ENCODE results near the gene PCBP3. TPM values are rescaled to one million over a fixed set of nuclear protein-coding genes. Genes with fewer than 3 reads are reported as not detected.
A peak's percentile ranks its signal among the peaks of the same experiment; 100 is the strongest.

The PCBP3 gene
- total and polyA plus RNA-seq, 2 of the 13 experiments (the other 11 are each of a cell fraction or from before 2014, with no cell fraction given) = not detected

DNA sequence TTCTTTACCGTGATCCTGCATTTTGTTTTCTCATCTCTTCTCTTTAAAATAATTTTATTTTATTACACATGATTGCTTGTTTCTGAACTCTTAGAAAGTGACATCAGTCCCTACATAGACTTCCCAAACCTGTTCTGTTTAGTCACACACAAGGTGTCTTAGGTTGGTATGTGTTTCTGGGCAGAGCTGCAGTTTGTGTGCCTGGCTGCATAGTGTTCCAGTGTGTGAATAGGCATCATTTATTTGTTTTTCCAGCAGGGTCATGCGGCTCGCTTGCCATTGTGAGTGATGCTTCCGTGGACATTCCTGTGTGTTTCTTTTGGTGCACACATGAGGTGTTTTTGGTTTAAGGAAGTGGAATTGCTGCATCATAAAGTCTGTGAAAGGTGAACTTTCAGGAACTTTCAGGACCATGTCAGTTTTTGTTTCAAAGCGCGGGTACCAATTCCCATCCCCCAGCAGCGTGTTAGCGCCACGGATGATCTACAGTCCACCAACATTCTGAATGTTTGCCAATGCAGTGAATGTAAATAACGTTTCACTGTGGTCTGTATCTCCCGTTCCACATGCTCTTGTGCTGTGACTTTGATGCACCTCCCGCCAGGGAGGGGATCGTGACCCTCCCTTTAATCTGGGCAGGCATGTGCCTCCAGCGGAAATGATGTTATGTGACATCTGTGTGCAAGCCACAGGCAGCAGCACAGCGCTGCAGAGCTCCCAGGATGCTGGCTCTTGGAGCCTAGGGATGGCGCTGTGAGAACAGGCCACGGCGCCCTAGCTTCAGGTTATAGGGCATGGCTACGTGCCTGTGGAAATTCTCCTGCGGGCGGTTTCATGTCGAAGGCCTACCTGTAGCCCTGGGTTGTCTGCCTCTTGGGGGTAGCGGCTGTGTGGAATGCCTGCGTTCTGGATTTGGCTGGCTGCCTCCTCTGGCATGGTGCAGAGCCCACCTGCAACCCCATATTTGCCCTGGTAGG lies 193.5 kb downstream of the PCBP3 start:
- CTCF ChIA-PET (ENCODE audit: low intra/inter-chr PET ratio, low total read pairs) = no interaction called here
- TF ChIP-seq BHLHE40 (IDR thresholded peaks at IDR 0.05; ENCODE audit: low read length) (0 out of 2 replicates have a peak, but pooled peaks have one; percentile 36), ZNF619 (CRISPR knock-in tag; IDR thresholded peaks at IDR 0.05) (no peak), ZBTB3 (CRISPR knock-in tag; IDR thresholded peaks at IDR 0.05; ENCODE audit: borderline replicate concordance, low read depth) (peak; percentile 94; the same call in 1 of the 2 replicates)
- 36% methylated on average over 12 of the region's 24 CpGs for WGBS (ENCODE audit: low lambda C conversion rate)
- Histone ChIP-seq H3K36me3 (replicated peaks in 1 of 2; ENCODE audit: control insufficient read depth in 1 of 2, insufficient read depth in 2 of 2, low read length in 2 of 2) (no peaks in the 10 kb centered on the region), H3K9me3 (ENCODE audit: low read length) (peaks cover 16% of the 10 kb centered on the region), H4K20me1 (ENCODE audit: insufficient read depth, low read length) (no peaks in the 10 kb centered on the region), H3K9ac (ENCODE audit: insufficient read depth, low read depth, low read length) (no peak overlapping the region), H3K27ac (ENCODE audit: extremely low read length, insufficient read depth, low read length) (no peak overlapping the region), H3K79me2 (ENCODE audit: insufficient read depth, low read length) (no peaks in the 10 kb centered on the region), H3K4me1 (ENCODE audit: insufficient read depth, low read length) (no peaks in the 10 kb centered on the region), H3K27me3 (ENCODE audit: control insufficient read depth in 1 of 2, insufficient read depth in 2 of 2, low read length in 2 of 2) (peaks cover 1 to 4% of the 10 kb centered on the region in 2 experiments; a peak in 2 of 5 replicates), H2AFZ (ENCODE audit: low read length) (no peak overlapping the region), H3K4me3 (replicated peaks in 1 of 3; ENCODE audit: insufficient read depth in 1 of 3, low read depth in 2 of 3, low read length in 3 of 3) (no peak overlapping the region), H3K4me2 (ENCODE audit: low read depth, low read length) (no peak overlapping the region)
- no peak for ATAC-seq
- POLR2A ChIA-PET = no interaction called here
- BruUV-seq (replicated peaks) = no TSS peak
- no peak for FAIRE-seq
- intact Hi-C loops (cut with micrococcal nuclease; ENCODE audit: unreplicated experiment) = no loop called here
- no peak for DNase-seq (ENCODE audit: low spot score)
- in situ Hi-C loops (cut with HindIII; ENCODE audit: extremely low pct_ligation_motif_present, low pct_unique_long_range_greater_than_20kb) = no loop called here

DNA sequence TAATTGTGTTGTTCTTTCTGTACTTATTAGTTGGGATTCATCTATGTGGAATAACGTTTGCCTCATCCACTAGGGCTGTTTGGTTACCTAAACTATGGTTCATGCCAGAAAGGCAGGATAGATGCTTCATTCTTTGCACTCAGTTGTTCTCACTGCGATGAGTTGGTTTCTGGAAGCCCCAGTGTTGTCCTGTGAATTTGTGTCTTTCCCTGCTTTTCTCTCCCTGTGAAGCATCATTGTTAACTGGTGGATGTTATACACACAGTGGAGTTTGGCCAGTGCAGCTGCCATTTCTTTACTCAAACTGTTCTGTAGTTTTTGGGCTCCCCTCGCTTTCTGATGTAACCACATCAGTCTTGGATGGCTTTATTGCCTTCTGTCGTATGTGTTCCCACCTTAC lies 194.4 kb downstream of the PCBP3 start:
- peaks cover 1 to 9% of the 10 kb centered on the region in 2 experiments; a peak in 2 of 5 replicates for H3K27me3 ChIP-seq (ENCODE audit: control insufficient read depth in 1 of 2, insufficient read depth in 2 of 2, low read length in 2 of 2)
- FAIRE-seq (no peak), DNase-seq (ENCODE audit: low spot score) (no peak), ATAC-seq (no peak)
- no peak overlapping the region for H3K4me3 ChIP-seq (replicated peaks in 1 of 3; ENCODE audit: insufficient read depth in 1 of 3, low read depth in 2 of 3, low read length in 3 of 3)
- H2AFZ ChIP-seq (ENCODE audit: low read length) = no peak overlapping the region
- no peaks in the 10 kb centered on the region for H3K79me2 ChIP-seq (ENCODE audit: insufficient read depth, low read length)
- peaks cover 18% of the 10 kb centered on the region for H3K9me3 ChIP-seq (ENCODE audit: low read length)
- intact Hi-C loops (cut with micrococcal nuclease; ENCODE audit: unreplicated experiment) (no loop called here), in situ Hi-C loops (cut with HindIII; ENCODE audit: extremely low pct_ligation_motif_present, low pct_unique_long_range_greater_than_20kb) (no loop called here)
- no peaks in the 10 kb centered on the region for H4K20me1 ChIP-seq (ENCODE audit: insufficient read depth, low read length)
- 36% methylated on average over 4 of the region's 4 CpGs for WGBS (ENCODE audit: low lambda C conversion rate)
- H3K9ac ChIP-seq (ENCODE audit: insufficient read depth, low read depth, low read length) = no peak overlapping the region
- H3K4me2 ChIP-seq (ENCODE audit: low read depth, low read length) = no peak overlapping the region
- BruUV-seq (replicated peaks) = no TSS peak
- H3K4me1 ChIP-seq (ENCODE audit: insufficient read depth, low read length) = no peaks in the 10 kb centered on the region
- POLR2A ChIA-PET = no interaction called here
- H3K27ac ChIP-seq (ENCODE audit: extremely low read length, insufficient read depth, low read length) = no peak overlapping the region
- no peaks in the 10 kb centered on the region for H3K36me3 ChIP-seq (replicated peaks in 1 of 2; ENCODE audit: control insufficient read depth in 1 of 2, insufficient read depth in 2 of 2, low read length in 2 of 2)
- CTCF ChIA-PET (ENCODE audit: low intra/inter-chr PET ratio, low total read pairs) = no interaction called here
- TF ChIP-seq ZNF326 (CRISPR knock-in tag; IDR thresholded peaks at IDR 0.05; ENCODE audit: borderline replicate concordance) (no peak), ZZZ3 (CRISPR knock-in tag; IDR thresholded peaks at IDR 0.05; ENCODE audit: borderline replicate concordance) (no peak), ZNF17 (CRISPR knock-in tag; IDR thresholded peaks at IDR 0.05) (no peak), TBX3 (IDR thresholded peaks at IDR 0.05; ENCODE audit: borderline replicate concordance) (no peak), ZFY (CRISPR knock-in tag; IDR thresholded peaks at IDR 0.05) (no peak), KDM6A (CRISPR knock-in tag; IDR thresholded peaks at IDR 0.05; ENCODE audit: low read depth) (no peak), AGO2 (optimal IDR thresholded peaks at IDR 0.05; ENCODE audit: low read depth, low read length) (no peak), SMAD9 (CRISPR knock-in tag; IDR thresholded peaks at IDR 0.05) (no peak)
- TF ChIP-seq, protein P1, sequence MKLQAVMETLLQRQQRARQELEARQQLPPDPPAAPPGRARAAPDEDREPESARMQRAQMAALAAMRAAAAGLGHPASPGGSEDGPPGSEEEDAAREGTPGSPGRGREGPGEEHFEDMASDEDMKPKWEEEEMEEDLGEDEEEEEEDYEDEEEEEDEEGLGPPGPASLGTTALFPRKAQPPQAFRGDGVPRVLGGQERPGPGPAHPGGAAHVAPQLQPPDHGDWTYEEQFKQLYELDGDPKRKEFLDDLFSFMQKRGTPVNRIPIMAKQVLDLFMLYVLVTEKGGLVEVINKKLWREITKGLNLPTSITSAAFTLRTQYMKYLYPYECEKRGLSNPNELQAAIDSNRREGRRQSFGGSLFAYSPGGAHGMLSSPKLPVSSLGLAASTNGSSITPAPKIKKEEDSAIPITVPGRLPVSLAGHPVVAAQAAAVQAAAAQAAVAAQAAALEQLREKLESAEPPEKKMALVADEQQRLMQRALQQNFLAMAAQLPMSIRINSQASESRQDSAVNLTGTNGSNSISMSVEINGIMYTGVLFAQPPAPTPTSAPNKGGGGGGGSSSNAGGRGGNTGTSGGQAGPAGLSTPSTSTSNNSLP (IDR thresholded peaks at IDR 0.05; ENCODE audit: low read depth, low read length) = no peak
- TF ChIP-seq, protein P2, sequence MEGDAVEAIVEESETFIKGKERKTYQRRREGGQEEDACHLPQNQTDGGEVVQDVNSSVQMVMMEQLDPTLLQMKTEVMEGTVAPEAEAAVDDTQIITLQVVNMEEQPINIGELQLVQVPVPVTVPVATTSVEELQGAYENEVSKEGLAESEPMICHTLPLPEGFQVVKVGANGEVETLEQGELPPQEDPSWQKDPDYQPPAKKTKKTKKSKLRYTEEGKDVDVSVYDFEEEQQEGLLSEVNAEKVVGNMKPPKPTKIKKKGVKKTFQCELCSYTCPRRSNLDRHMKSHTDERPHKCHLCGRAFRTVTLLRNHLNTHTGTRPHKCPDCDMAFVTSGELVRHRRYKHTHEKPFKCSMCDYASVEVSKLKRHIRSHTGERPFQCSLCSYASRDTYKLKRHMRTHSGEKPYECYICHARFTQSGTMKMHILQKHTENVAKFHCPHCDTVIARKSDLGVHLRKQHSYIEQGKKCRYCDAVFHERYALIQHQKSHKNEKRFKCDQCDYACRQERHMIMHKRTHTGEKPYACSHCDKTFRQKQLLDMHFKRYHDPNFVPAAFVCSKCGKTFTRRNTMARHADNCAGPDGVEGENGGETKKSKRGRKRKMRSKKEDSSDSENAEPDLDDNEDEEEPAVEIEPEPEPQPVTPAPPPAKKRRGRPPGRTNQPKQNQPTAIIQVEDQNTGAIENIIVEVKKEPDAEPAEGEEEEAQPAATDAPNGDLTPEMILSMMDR (CRISPR knock-in tag; IDR thresholded peaks at IDR 0.05) = no peak

Measured in HepG2 (cell line).